GM18517 (cell line): ENCODE results near the gene ATRAID.
"Not testable (repeated sequence)": the region's sequence is repeated elsewhere in the genome, so short reads cannot be mapped to it uniquely, and the experiment has no call there.

Source experiments
- ATAC-seq: cut with Tn5 transposase; IDR thresholded peaks from one replicate; pipeline ENCODE4 v1.9.1; 2021; ENCODE audit warnings: mild to moderate bottlenecking, moderate library complexity; ENCODE audit not compliant: unreplicated experiment

ATRAID gene, protein sequence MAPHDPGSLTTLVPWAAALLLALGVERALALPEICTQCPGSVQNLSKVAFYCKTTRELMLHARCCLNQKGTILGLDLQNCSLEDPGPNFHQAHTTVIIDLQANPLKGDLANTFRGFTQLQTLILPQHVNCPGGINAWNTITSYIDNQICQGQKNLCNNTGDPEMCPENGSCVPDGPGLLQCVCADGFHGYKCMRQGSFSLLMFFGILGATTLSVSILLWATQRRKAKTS

DNA sequence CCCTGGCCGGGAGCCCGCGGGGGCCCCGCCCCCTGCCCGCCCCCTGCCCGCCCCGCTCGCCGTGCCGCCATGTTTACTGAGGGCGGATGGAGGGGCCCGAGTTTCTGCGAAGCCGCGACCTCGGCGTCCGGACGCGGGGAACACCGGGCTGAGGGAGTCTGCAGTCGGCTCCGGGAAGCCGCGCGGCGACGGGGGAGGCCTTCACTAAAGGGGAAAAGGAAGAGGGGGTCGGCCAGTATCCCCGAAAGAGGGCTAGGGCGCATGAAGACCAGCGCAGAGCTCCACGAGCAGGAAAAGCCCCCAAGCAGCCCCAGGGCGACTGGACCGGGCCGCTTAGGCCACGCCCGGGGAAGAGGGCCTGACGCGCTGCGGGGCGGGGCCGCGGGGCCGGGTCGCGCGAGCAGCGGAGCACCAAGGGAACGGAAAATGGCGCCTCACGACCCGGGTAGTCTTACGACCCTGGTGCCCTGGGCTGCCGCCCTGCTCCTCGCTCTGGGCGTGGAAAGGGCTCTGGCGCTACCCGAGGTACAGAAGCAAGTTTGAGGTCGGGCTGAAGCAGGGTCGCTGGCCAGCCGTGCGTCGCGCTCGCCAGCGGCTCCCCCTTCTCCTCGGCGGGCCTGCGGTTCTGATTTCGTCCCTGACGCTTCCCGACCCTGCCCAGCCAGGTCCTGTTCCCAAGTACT lies at the start of gene ATRAID, which contains the start of gene SLC5A6:
TSS of gene ATRAID (plus strand) at position 99 of the 683 bp plus-strand sequence. CDS start at position 427, 328 bp downstream.
TSS of gene SLC5A6 (minus strand) at position 326 of the 683 bp plus-strand sequence. CDS start 4,618 bp downstream, outside the sequence.
- peak; percentile 67 for ATAC-seq

DNA sequence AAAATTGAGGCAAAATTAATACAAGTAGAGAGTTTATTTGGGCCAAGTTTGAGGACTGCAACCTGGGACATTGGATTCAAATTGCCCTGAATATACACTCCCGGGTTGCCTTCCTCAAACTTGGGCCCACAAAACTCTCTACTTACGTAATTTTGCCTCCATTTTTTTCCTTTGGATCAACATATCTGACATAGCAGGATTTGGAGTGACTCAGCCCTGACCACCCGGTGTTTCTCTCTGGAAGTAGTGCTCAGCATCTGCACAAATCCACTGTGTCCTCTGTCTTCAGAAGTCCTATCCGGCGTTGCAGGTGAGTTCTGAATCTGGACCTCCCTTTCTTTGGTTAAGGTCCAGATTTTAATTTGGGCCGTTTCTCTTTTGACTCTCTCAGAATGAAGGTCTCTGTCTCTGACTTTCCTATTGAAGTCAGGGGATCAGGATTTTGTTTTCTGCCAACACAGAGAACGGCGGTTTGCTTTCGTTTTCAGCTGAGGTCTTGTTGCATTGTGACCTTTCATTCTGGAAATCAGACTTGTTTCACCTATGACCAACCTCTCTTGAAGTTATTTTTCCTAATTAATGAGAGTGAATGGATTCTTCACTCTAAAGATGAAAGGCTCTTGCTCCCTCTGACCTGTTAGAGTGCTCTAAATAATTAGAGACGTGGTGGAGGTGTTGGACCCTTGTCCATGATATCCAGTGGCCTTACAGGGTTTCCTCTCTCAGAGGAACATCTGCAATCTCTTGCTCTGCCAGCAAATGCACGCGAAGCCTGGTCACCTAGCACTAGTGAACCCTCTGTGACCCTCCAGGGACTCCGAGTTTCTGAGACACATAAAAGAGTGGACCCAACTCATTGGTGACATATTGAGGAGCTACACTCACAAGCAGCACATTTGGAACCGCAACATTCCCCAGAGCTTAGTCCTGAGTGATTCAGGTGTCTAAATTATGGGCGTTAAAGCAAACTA lies 49.4 kb upstream of the ATRAID start:
- no peak for ATAC-seq

DNA sequence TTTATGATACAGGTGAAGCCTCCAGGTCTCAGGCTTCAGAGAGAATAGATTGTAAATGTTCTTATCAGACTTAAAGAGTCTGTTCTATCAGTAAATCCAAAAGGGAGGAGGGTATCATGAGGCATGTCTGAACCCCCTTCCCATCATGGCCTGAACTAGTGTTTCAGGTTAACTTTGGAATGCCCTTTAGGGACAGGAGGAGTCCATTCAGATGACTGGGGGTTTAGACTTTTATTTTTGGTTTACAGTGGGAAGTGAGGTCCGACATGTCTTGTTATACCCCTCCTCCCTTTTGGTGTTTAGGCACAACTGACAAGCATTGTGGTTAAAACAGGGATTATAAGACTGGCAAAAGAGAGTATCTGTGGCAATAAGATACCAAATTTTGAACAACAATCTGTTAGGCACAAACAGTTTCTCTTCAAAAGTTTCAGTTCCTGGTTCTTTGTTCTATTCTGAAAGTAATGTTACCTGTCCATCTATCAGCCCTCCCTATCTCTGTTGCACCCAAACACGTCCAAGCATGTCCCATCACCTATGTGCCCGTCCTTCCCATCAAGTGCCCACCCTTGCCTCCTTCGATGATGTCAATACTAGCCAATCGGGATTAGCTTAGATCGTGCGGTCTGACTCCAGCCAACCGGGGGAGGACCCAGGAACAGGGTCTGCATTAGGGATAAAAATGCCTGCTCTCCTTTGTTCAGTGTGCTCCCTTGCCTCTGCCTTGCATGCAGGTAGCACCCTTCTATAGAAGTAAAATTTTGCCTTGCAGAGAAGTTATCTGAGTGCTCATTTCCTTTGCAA lies 46.7 kb upstream of the ATRAID start:
- no peak for ATAC-seq

DNA sequence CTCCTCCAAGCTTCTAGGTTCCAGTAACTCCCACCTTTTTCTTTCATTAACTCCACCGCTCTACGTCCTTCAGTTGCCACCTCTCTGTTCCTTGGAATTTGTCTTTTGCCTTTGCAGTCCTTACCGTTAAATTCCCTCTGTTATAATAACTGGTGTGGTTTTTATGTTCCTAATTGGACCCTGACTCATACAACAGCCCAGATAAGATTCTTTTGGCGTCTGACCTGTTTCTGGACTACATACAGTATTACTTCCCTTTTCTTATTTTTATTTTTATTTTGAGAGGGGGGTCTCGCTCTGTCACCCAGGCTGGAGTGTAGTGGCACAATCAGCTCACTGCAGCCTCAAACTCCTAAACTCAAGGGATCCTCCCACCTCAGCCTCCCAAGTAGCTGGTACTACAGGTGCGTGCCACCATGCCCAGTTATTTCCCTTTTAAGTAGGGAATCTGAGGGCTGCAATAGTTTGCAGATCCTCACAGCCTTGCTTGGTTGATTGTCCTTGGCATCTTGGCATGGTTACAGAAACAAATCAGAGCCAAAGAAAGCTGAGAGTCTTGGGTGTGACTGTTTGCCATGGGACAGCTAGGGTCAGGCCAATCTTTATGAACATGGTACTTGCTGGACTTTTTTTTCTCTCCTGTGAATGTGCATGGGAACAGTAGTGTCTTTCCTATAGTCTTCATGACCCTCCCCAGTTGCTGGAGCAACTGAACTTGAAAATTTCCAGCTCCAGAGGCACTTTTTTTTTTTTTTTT lies 41.1 kb upstream of the ATRAID start:
- ATAC-seq = no peak

DNA sequence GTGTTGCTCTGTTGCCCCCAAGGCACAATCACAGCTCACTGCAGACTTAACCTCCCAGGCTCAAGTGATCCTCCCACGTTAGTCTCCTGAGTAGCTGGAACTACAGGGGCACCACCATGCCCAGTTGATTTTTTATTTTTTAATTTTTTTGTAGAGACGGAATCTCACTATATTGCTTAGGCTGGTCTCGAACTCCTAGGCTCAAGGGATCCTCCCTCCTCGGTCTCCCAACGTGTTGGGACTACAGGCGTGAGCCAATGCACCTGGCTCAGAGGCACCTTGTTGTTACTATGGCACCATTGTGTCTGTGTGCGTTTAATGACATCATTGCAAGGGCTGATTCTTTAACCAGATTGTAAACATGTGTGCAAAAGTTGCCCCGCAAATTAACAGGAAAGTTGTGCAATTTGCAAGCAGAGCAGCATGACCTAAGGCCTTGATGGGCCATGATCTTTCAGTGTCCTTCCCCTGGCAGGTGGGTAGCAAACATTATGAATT lies 40.4 kb upstream of the ATRAID start:
- ATAC-seq = no peak

DNA sequence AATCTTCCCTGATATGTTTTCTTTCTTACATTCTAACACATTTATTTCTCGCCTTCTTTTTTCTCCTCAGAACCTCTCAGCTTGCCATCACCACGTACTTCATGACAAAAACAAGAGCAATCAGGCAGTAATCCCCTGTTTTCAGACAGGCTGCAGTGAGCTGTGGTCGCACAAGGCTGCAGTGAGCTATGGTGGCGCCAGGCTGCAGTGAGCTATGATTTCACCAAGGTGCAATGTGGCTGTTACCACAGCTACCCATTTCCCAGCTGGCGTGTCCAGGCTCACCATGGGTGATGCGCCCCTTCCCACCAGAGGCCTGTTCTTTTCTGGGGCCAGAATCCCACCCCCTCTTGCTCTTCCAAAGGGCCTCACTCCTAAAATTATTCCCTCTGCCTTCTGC lies 37.2 kb upstream of the ATRAID start:
- ATAC-seq = no peak

DNA sequence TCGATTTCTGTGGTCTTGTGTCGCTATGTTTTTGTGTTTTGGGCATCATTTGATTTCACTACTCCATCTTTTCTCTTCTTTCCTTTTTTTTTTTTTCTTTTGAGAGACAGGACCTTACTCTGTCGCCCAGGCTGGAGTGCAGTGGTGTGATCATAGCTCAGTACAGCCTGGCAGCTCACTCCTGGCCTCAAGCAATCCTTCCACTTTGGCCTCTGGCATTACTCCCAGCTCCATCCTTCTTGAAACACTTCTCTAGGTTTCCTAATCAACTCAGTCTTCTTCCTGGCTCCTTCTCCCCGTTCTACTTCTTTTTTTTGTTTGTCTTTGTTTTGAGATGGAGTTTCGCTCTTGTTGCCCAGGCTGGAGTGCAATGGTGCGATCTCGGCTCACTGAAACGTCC lies 36.5 kb upstream of the ATRAID start:
- ATAC-seq = no peak

DNA sequence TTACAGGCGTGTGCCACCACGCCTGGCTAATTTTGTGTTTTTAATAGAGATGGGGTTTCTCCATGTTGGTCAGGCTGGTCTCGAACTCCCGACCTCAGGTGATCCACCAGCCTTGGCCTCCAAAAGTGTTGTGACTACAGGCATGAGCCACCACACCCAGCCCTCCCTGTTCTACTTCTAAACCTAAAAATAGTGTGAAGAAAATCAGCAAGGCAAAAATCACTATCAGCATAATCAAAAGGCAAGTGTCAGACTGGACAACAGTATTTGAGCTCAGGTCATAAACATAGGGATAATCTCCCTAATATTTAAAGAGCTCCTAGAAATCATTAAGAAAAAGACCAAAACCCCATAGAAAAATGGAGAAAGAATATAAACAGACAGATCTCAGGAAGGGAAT lies 36.1 kb upstream of the ATRAID start:
- ATAC-seq = not testable (repeated sequence)

DNA sequence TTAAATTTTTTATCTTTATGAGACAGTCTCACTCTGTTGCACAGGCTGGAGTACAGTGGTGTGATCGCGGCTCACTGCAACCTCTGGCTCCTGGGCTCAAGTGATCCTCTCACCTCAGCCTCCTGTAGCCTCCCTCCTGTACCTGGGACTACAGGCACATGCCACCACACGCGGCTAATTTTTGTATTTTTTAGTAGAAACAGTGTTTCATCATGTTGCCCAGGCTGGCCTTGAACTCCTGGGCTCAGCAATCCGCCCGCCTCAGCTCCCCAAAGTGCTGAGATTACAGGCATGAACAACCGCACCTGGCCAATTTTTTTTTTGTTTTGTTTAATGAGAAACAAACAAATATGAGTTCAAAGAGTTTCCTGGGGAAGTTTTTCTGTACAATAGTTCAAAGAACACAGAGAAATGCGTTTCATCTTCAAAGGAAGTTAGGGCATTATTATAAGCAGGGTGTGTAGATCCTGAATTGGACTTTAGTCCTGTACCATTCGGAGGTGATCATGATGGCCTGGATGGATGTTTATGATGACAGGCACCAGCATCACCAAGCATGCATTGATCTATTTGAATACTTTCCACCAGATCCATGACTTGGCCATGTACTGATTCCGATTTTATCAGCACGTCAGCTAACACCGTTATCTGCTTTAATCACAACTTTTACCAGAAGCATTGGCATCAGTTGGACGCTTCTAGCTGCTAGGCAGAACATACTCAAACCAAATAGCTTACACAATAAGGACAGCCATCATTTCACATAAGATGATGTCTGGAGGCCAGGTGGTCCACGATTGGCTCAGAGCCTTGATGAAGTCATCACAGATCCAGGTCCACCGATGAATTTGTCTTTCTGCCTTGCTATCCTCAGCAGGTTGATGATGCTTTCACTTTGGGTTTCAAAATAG lies 34.1 kb upstream of the ATRAID start:
- ATAC-seq = no peak

DNA sequence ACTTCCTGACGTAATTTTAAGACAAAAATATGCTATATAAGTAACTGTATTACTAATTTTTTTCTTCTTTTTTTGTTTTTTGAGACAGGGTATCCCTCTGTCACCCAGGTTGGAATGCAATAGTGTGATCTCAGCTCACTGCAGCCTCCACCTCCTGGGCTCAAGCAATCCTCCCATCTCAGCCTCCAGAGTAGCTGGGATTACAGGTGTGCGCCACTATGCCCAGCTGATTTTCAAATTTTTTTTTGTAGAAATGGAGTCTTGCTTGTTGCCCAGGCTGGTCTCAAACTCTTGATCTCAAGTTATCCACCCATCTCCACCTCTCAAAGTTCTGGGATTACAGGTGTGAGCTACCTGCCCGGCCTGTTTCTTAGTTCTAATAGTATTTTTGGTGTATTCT lies 33.4 kb upstream of the ATRAID start:
- ATAC-seq = no peak

DNA sequence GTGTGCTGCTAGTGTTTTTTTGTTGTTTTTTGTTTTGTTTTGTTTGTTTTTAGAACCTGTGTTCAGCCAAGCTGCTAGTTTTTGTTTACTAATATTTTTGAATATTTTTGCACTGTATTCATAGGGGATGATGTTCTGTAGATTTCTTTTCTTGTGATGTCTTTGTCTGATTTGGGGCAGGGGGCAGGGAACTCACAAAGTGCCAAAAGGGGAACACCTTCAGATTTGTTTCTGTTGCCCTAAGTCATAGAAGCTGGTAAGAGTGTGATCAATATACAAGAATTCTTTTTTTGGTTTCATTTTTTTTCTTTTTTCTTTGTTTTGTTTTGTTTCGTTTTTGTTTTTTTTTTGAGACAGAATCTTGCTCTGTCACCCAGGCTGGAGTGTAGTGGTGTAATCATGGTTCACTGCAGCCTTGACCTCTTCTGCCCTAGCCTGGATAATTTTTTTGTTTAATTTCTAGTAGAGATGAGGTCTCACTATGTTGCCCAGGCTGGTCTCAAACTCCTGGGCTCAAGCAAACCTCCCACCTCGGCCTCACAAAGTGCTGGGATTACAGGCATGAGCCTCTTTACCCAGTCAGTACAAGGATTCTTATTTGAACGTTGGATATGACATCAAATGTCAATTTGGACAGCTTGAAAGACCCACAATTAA lies 32.4 kb upstream of the ATRAID start:
- no peak for ATAC-seq

DNA sequence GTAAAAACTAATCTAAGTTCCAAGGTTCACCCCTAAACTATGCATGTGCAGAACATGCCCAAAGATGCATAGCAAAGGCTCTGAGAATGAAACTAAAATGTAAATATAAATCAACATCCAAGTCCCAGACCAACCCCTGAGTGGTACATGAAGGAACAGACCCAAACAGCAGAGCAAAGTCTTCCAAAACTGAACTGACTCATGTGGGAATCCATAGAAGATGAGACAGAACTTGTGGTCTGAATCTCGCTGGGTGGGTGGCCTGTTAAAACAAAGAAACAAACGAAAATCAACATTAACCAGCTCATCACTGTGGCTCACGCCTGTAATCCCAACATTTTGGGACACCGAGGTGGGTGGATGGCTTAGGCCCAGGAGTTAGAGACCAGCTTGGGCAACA lies 29.5 kb upstream of the ATRAID start:
- no peak for ATAC-seq

DNA sequence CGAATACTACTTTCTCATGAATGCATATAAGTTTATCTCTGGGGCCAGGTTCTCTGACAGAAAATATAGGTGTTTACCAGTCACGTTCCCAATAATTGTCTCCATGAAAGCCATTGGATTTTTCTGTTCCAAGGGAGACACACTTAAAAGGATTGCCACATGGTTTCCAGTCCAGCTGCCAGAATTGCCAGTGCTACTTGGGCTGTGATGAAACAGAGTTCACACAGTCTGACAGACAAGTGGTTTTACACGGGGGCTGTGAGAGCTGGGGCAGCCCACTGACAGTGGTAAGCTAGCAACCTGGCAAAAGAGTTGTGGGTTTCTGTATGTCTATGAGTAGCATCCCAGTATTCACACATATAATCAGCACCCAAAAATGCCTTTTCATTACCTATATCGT lies 27.7 kb upstream of the ATRAID start:
- ATAC-seq = no peak

DNA sequence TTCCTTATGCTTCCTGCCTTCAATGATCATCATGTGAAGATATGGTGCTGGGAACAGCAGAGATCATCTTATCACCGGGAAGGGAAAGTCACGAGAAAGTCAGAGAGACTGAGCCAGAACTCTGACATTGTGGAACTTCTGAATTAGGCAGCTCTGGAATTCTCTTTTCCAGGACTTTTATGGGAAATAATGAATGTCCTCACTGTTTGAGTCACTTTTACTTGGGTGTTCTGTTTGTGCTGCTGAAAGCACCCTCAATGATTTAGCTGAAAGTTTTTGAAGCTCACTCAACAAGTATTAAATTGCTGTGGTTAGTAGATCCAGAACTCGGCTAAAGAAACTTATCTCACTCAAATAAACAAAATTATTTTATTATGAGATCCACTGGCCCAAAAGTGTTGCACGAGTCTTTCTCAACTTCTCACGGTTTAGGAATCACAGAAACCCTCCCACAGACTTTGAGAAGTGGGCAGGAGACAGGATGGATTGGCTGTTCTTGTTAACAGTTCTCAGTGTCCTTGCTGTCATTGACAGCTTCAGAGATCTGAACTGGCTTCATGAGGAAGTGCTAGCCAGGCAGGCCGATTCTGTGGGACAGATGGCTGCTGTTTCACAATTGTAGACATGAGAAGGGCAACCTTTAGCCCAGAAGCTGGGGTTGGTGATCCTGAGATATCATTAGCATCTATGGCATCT lies 26.4 kb upstream of the ATRAID start:
- ATAC-seq = no peak

DNA sequence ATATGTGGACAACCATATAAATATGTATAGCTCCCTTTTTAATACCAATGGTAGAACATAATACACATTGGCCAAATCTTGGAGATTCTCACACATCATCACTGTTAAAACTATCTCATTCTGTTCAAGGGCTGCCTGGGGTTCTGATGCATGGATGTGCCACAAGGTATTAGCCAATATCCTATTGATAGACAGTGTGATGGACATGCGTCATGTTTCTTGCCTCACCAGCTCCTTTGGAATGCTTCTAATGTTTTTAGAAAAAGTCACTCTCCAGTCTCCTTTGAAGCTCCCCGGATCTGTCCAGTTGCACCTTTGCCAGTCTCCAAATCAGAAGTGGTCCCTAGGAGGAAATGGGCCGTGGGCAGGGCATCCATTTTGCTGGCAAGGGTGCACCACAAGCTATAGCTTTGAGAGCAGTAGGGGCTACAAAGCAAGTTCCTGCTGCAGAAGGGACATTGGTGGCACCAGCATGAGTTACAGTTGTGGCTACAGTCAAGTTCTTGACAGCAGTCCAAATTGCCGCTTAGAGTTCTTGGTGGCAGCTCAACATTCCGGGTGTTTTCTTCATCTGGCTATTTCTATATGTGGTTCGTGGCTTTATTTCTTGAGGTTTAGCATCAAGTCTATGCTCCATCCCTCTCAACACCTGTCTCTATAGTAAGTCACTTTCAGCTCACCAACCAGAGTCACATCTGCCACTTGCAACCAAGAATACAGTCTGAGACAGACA lies 25.1 kb upstream of the ATRAID start:
- ATAC-seq = no peak

DNA sequence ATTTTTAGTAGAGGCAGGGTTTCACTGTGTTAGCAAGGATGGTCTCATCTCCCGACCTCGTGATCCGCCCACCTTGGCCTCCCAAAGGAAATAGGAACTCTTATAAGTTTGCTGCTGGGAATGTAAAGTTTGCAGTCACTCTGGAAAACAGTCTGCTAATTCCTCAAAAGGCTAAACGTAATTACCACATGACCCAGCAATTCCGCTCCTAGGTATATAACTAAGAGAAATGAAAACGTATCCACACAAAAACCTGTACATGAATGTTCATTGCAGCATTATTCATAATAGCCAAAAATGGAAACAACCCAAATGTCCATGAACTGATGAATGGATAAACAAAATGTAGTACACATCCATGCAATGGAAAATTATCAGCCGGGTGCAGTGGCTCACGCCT lies 21.9 kb upstream of the ATRAID start:
- ATAC-seq = no peak
